ENCODE data around the gene TRIM66.

Gene TRIM66

GRCh38 chr11:8682303-8683114 lies at the start of gene TRIM66, which contains the start of gene RPL27A:
Gene TRIM66 (minus strand): TSS chr11:8682665. CDS start chr11:8672274, 10,391 bp downstream.
Gene RPL27A (plus strand): TSS chr11:8682792. CDS start chr11:8682814, 22 bp downstream.
- peak; percentile 99 for DNase-seq (ENCODE audit: low read depth)

GRCh38 chr11:8731647-8732323 lies 49.3 kb upstream of the TRIM66 start:
- DNase-seq (ENCODE audit: low read depth) = no peak

GRCh38 chr11:8730697-8731020 lies 48.2 kb upstream of the TRIM66 start:
- DNase-seq (ENCODE audit: low read depth) = no peak

GRCh38 chr11:8729837-8730696 lies 47.6 kb upstream of the TRIM66 start:
- no peak for DNase-seq (ENCODE audit: low read depth)

- no peak for DNase-seq (ENCODE audit: low read depth)
These were observed 46.6 kb upstream of the TRIM66 start for GRCh38 chr11:8729067-8729466.

GRCh38 chr11:8728563-8728962 lies 46.1 kb upstream of the TRIM66 start:
- no peak for DNase-seq (ENCODE audit: low read depth)

GRCh38 chr11:8726395-8726794 lies 43.9 kb upstream of the TRIM66 start:
- DNase-seq (ENCODE audit: low read depth) = no peak

GRCh38 chr11:8724682-8725081 lies 42.2 kb upstream of the TRIM66 start:
- no peak for DNase-seq (ENCODE audit: low read depth)

GRCh38 chr11:8723711-8724110 lies 41.2 kb upstream of the TRIM66 start:
- no peak for DNase-seq (ENCODE audit: low read depth)

- DNase-seq (ENCODE audit: low read depth) = no peak
These were observed 40.3 kb upstream of the TRIM66 start for GRCh38 chr11:8722809-8723208.

- DNase-seq (ENCODE audit: low read depth) = no peak
These were observed 39.4 kb upstream of the TRIM66 start for GRCh38 chr11:8721609-8722500.

GRCh38 chr11:8720868-8721608 lies 38.6 kb upstream of the TRIM66 start:
- DNase-seq (ENCODE audit: low read depth) = no peak

- no peak for DNase-seq (ENCODE audit: low read depth)
These were observed 37.9 kb upstream of the TRIM66 start for GRCh38 chr11:8720352-8720751.

GRCh38 chr11:8719721-8720120 lies 37.3 kb upstream of the TRIM66 start:
- DNase-seq (ENCODE audit: low read depth) = no peak

- DNase-seq (ENCODE audit: low read depth) = no peak
These were observed 36.8 kb upstream of the TRIM66 start for GRCh38 chr11:8719211-8719649.

GRCh38 chr11:8717876-8718753 lies 35.6 kb upstream of the TRIM66 start:
- no peak for DNase-seq (ENCODE audit: low read depth)

GRCh38 chr11:8717544-8717875 lies 35.0 kb upstream of the TRIM66 start:
- DNase-seq (ENCODE audit: low read depth) = no peak

- no peak for DNase-seq (ENCODE audit: low read depth)
These were observed 33.0 kb upstream of the TRIM66 start for GRCh38 chr11:8715501-8715900.

- DNase-seq (ENCODE audit: low read depth) = no peak
These were observed 32.3 kb upstream of the TRIM66 start for GRCh38 chr11:8714622-8715225.

Data from stimulated activated CD8-positive, alpha-beta memory T cell treated with anti-CD3 and anti-CD28 coated beads, Interleukin-12 subunit alpha, Interleukin-12 subunit beta, amount 100 ng/mL, for 1 hour (primary cell).